ENCODE measurements around the gene SLC25A42.
A peak's percentile ranks its signal among the peaks of the same experiment; 100 is the strongest.
"Not testable (repeated sequence)": the region's sequence is repeated elsewhere in the genome, so short reads cannot be mapped to it uniquely, and the experiment has no call there.

The SLC25A42 gene, protein sequence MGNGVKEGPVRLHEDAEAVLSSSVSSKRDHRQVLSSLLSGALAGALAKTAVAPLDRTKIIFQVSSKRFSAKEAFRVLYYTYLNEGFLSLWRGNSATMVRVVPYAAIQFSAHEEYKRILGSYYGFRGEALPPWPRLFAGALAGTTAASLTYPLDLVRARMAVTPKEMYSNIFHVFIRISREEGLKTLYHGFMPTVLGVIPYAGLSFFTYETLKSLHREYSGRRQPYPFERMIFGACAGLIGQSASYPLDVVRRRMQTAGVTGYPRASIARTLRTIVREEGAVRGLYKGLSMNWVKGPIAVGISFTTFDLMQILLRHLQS

DNA sequence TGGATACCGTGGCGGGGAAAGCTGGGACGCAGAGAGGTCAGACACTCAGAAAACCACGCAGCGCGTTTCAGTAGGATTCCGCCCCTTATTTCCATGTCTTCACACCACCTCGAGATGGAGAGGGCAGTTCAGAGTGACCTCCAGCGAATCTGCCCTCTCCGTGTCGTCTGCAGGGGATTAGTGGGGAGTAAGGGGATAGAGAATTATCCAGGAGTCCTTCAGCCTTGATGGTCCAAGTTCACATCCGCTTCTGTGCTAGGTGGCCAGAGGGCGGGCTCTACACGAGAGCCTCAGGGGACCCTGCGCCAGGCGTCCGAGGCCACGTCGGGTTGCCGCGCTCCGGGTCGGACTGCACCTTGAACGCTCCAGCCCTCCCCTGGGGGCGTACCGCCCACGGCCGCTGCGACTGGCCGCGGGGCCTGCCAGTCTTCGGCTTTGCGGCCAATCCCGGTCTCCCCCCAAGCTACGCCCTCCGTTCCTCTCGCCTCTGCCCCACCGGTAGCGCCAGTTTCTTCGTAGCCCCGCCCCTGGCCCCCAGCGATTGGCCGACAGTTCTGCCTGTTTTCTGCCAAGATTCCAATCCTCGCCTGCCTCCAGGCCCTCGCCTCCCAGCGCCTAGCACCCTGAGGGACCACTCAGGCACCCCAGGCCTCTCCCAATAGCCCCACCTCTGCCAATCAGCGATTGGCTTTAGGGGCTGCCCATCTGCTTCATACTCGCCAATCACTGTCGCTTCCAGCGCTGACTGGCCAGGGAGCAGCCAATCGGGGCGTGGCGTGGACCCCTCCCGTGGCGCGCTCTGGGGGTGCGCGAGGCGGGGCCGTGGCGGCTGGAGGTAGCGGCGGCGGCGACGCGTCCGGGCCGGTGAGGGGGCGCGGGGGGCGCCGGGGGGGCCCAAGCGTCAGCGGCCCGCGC, at the start of gene SLC25A42:
Gene SLC25A42, plus strand, starts transcription at position 812 of the 915 bp plus-strand sequence. CDS start 32,131 bp downstream, outside the sequence.
- DNase-seq, result peak; percentile 98

GRCh38 chr19:19021115-19021514, 42.7 kb upstream of the SLC25A42 start:
- no peak for DNase-seq

DNA sequence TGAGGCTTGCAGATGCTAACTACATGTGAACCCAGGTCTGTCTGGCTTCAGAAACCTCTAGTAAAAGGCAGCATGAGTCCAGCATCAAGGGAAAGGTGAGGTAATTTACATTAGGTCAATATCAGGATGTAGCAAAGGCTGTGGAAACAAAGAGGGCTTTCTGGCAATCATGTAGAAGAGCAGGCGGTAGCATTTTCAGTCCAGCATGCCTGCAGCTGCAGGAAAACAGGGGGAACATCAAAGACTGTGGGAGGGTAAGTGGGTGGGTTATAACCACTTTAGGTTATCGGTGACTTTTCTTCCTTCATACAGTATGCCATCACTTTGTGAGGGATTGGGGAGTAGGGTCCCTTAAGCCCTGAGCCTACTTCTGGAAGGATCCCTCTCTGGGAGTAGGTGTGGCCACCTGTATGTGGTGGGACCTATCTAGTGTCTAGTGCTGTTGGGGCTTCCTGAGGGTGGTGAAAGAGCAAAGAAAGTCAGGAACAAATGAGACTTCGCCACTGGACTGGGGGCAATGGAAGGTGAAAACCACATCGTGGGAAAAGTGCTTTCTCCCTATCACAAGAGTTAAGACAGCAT, 41.3 kb upstream of the SLC25A42 start:
- no peak for DNase-seq

DNA sequence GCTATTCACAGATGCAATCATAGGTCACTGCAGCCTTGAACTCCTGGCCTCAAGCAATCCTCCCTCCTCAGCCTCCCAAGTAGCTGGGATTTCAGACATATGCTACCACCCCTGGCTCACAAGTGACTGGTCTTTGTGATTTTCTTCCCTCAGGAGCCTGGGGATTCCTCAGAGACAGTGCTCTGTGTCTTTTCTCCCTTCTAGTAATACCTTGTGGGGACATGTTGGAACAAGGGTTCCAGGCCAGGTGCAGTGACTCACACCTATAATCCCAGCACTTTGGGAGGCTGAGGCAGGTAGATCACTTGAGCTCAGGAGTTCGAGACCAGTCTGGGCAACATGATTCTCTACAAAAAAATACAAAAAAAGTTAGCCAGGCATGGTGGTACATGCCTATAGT, 40.4 kb upstream of the SLC25A42 start:
- DNase-seq, result not testable (repeated sequence)

DNA sequence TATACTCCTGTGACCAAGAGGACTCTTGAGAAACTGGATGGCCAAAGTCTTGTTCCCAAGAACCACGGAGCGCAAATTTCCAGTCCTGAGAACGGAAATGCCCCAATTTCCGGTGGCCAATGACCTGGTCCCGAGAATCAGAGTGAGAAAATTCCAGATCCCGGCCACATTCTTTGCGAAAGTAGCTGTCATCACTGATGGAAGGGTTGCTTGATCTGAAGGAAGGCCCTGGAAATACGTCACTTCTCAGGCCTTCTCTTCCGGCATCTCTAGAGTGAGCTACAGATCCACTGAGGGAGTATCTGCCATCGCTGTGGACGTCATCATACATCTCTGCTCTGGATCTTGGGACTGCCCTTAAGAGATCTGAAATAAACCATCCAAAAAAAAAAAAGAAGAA, 37.9 kb upstream of the SLC25A42 start:
- no peak for DNase-seq

DNA sequence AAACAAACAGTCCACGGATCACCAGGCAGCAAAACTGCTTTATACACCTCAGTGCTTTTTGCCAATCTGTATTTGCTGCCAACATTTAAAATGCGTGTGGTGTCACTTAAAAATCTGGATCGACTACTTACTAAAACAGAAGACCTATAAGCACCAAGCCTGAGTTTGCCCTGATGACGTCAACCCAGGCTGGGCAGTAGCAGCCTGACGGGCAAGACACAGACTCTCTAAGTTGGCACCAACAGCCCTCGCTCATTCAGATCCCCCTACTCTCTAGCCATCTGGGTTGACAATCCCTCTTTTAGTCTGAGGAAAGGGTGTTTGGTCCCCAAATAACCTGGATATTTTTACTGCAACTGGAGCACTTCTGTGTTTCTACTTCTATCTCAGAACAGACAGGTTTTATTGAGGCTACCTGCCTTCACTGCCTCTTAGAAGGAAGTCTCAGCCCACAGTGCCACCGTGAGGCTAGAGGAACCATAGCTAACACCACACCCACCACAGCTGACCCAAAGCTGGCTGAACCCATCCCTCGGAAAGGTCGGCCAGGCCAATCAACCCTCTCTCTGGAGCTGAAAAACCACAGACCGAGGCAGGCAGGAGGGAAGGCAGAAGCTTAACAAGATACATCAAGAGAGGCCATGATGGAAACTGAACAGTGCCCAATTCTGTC, 37.4 kb upstream of the SLC25A42 start:
- no peak for DNase-seq

DNA sequence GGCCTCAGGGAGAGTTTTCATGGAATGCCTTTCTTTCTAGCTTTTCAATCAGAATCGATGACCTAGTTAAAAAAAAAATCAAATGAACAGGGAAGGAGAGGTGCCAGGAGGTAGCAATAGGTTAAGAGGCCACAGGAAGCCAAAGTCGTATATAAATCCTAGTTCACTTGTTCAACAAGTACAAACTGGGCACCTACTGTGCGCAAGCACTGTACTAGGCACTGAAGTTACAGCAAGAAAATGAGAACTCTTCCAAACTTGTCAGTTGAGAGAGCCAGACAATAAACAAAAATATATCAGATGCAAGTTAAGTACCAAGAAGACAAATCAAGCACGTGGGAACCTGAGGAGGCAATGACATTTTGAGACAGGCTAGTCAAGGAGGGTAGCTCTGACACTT, 36.6 kb upstream of the SLC25A42 start:
- no peak for DNase-seq

GRCh38 chr19:19028526-19028925, 35.3 kb upstream of the SLC25A42 start:
- no peak for DNase-seq

- DNase-seq, result no peak
Measured at GRCh38 chr19:19031891-19032290, 31.9 kb upstream of the SLC25A42 start.

GRCh38 chr19:19032420-19033175, 31.2 kb upstream of the SLC25A42 start:
- DNase-seq, result peak; percentile 88

- DNase-seq, result no peak
Measured at GRCh38 chr19:19033176-19033425, 30.7 kb upstream of the SLC25A42 start.

DNA sequence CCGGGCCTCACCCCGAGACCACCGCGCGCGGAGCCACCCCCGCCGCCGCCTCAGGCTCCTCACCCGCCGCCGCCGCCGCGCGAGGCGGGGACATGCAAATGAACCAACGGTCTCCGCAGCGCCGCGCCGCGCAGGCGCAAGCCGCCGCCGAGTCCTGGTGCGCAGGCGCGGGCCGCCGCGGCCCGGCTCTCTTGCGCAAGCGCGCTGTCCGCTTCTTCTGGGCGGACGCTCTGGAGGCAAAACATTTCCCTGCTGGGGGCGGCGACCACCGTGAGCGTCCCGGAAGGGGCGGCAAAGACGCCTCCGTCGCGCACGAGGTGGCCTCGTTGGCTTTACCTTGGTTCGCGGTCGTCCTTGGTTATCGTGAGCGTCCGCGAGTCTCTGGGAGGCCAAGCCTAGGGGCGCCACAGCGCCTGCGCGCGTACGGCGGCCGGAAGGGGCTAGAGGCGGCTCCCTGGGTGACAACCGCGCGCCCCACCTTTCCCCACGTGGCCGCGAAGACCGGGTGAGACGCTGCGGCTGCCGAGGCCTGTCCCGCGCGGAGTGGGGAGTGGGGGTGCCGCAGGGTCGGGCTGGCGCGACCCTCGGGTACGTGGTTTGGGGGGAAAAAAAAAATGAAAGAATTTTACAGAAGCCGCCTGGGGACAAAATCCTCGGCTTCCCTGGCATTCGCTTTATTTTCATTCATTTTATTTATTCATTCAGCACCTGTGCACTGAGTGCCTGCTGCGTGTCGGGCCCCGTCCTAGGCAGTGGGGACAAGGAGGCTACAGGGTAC, 30.2 kb upstream of the SLC25A42 start, which contains the start of the genes ARMC6 and SUGP2:
Gene ARMC6, plus strand, starts transcription at position 178 of the 778 bp plus-strand sequence. CDS start 607 bp downstream, outside the sequence.
Gene SUGP2, minus strand, starts transcription at position 92 of the 778 bp plus-strand sequence. CDS start 2,446 bp downstream, outside the sequence.
- peak; percentile 95 for DNase-seq

DNA sequence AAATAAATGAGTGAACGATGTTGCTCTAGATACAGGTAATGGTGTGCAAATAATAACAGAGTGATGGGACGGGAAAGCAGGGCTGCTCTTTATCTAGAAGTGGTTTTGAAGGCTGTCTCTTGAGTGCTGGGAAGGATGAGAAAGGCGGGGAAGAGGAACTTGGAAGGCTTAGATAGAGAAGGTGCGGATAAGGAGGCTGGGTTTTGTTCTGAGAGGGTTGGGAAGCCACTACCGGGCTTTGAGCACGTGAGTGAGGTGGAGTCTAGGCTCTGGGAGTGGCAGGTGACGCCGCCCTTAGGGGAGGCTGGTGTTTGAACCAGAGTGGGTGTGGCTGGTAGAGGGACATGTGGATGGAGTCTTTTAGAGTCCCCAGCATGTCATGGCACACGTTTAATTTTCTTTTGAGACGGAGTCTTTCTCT, 29.6 kb upstream of the SLC25A42 start:
- peak; percentile 83 for DNase-seq

DNA sequence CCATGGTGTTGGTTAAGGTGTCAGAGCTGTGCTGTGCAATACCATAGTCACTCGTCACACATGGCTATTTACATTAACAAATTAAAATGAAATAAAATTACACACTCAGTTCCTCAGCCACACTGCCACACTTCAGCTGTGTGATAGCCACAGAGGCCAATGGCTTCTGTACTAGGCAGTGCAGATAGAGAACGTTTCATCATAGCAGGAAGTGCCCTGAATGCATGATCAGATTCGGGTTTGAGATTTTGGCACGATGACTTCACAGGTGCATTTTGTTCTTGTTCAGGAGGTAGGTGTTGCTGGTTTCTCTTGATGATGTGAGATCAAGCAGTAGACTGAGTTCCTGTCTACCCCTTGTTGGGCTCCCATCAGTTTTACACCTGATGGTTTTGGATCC, 23.9 kb upstream of the SLC25A42 start:
- no peak for DNase-seq

GRCh38 chr19:19040417-19040816, 23.4 kb upstream of the SLC25A42 start:
- DNase-seq, result no peak

DNA sequence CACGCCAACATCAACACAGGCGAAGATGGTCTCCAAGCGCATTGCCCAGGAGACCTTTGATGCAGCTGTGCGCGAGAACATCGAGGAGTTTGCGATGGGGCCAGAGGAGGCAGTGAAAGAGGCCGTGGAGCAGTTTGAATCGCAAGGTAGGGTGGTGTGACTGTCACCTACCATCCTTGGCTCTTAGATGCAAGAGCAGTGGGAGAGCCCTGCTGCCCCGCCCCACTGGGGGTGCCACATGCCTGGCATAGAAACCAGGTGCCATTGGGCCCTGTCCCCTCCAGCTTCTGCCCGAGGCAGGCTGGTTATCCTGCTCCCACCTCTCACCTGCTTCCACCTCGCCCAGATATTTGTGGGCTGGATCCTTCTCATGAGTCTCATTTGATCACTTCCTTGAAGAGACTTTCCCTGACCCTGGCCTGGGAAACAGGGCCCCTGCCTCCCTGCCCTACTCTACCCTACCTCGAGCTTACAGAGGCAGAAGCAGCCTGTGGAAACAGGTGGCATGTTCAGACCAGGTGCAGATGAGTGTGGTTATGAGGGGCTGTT, 21.0 kb upstream of the SLC25A42 start:
- no peak for DNase-seq

- no peak for DNase-seq
Measured at GRCh38 chr19:19043481-19043880, 20.3 kb upstream of the SLC25A42 start.

- DNase-seq, result no peak
Measured at GRCh38 chr19:19043881-19044280, 19.9 kb upstream of the SLC25A42 start.

- DNase-seq, result no peak
Measured at GRCh38 chr19:19049406-19049805, 14.4 kb upstream of the SLC25A42 start.

DNA sequence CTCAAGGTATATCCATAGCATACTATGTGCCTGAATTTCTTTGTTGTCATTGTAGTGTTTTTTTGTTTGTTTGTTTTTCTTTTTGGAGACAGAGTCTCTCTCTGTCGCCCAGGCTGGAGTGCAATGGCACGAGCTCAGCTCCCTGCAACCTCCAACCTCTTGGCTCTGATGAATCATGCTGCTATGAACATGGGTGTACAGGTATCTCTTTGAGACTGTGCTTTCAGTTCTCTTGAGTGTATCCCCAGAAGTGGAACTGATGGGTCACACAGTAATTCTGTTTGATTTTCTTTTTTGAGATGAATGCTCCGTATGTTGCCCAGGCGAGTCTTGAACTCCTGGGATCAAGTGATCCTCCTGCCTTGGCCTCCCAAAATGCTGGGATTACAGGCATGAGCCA, 13.7 kb upstream of the SLC25A42 start:
- DNase-seq, result no peak

DNA sequence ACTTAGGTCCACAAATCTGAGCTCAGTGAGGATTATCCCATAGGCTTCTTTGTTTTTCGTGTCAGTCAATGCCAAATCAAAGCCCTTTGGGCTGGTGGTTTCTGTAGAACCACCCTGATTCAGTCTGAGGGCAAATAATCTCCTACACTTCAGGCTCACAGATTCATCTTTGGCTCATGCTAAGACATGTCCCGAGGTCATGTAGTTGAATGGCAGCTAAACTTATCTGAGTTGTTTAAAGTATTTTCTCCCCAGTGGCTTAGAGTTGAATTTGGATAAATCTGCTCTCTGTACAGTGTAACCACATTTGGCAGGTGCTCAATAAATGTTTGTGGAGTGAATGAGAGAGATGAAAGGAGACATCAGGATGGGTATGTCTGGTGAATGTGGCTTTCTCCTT, 13.1 kb upstream of the SLC25A42 start:
- DNase-seq, result no peak

All from activated CD8-positive, alpha-beta memory T cell treated with anti-CD3 and anti-CD28 coated beads, Interleukin-2, amount 50 U/mL, for 48 hours (primary cell).